GM12878 (cell line): ENCODE results near the gene SCRN1. TPM values are rescaled to one million over a fixed set of nuclear protein-coding genes. Genes with fewer than 3 reads are reported as not detected.

Experiments
- ATAC-seq: fragments of 200-7000 bp; cut with Tn5 transposase; 3 replicates; pipeline ENCODE4 v1.9.1; 2020; ENCODE audit warnings: mild to moderate bottlenecking, moderate library complexity
- BruUV-seq: library from RNA; stranded (reverse); fragments of 400-500 nt; replicated peaks from 2 replicates; lab custom pipeline; 2021; lab: Mats Ljungman, UMichigan
- CTCF ChIA-PET: fragments of 300-600 bp; sonication (Branson Sonifier 250); formaldehyde crosslinking; extraction: SDS; loops from one replicate; lab custom pipeline; 2021; ENCODE audit warnings: inconsistent platforms; lab: Yijun Ruan, JAX
- POLR2A ChIA-PET: fragments of 350-600 bp; formaldehyde crosslinking; extraction: SDS; loops from one replicate; lab custom pipeline; 2021; ENCODE audit warnings: inconsistent platforms; lab: Charles Lee
- RAD21 ChIA-PET: fragments of 300-600 bp; sonication (Branson Sonifier 250); formaldehyde crosslinking; loops from one replicate; lab custom pipeline; 2023; ENCODE audit warnings: antibody characterized with exemption; ENCODE audit not compliant: unreplicated experiment; lab: Charles Lee
- SMC1A ChIA-PET: fragments of 300-600 bp; sonication (Branson Sonifier 250); formaldehyde crosslinking; loops from one replicate; lab custom pipeline; 2023; ENCODE audit not compliant: unreplicated experiment, uncharacterized antibody; lab: Charles Lee
- DNase-seq: peaks from one replicate; pipeline ENCODE4 v3.0.0-alpha.2; 2011; ENCODE audit warnings: low read depth, low spot score
- FAIRE-seq: peaks from 3 replicates; lab custom pipeline; 2011; peaks lifted over from hg19 to GRCh38; lab: Jason Lieb, UNC
- H2AFZ ChIP-seq: 2 replicates; pipeline ENCODE4 v1.6.0; 2011; ENCODE audit warnings: low read depth, low read length, control low read depth; ENCODE audit not compliant: control insufficient read depth
- H3K27ac ChIP-seq: 2 replicates; pipeline ENCODE4 v1.5.1; 2011; ENCODE audit warnings: control low read depth; ENCODE audit not compliant: control insufficient read depth, insufficient read depth
- H3K27me3 ChIP-seq, 2 experiments: replicated peaks in 1 of 2; 2 replicates each; pipeline versions ENCODE4 v1.6.0 to v1.6.1; 2011; ENCODE audit warnings: low read length in 1 of 2; ENCODE audit not compliant: control insufficient read depth in 2 of 2, insufficient read depth in 2 of 2
- H3K36me3 ChIP-seq, 2 experiments: 2 replicates each; pipeline ENCODE4 v1.5.1; 2011; ENCODE audit warnings: low read length in 1 of 2; ENCODE audit not compliant: control insufficient read depth in 2 of 2, insufficient read depth in 2 of 2
- H3K4me1 ChIP-seq: 2 replicates; pipeline ENCODE4 v1.6.1; 2011; ENCODE audit warnings: mild to moderate bottlenecking, low read length, moderate library complexity, mixed read lengths; ENCODE audit not compliant: control insufficient read depth, insufficient read depth
- H3K4me2 ChIP-seq: 2 replicates; pipeline ENCODE4 v1.6.0; 2011; ENCODE audit warnings: control low read depth; ENCODE audit not compliant: control insufficient read depth, insufficient read depth
- H3K4me3 ChIP-seq: fragments of 200-600 bp; sonication (generic); 2 replicates; pipeline ENCODE4 v1.5.1; 2016
- H3K79me2 ChIP-seq: 2 replicates; pipeline ENCODE4 v1.6.0; 2011; ENCODE audit warnings: low read length; ENCODE audit not compliant: control insufficient read depth, insufficient read depth
- H3K9ac ChIP-seq: 2 replicates; pipeline ENCODE4 v1.8.0; 2011; ENCODE audit warnings: low read length, control low read depth, mixed read lengths; ENCODE audit not compliant: control insufficient read depth, insufficient read depth
- H3K9me3 ChIP-seq: replicated peaks from 3 replicates; pipeline ENCODE4 v1.5.1; 2011; ENCODE audit warnings: mild to moderate bottlenecking, low read length; ENCODE audit not compliant: control insufficient read depth, insufficient read depth
- H4K20me1 ChIP-seq: 2 replicates; pipeline ENCODE4 v1.6.0; 2011; ENCODE audit not compliant: control insufficient read depth, insufficient read depth
- CTCF ChIP-seq, 3 experiments: IDR thresholded peaks in 2 of 3; conservative IDR thresholded peaks in 1 of 3; 2 replicates each; pipeline ENCODE4 v1.5.1; 2011; ENCODE audit warnings: low read depth in 3 of 3, low read length in 3 of 3, mild to moderate bottlenecking in 3 of 3, control low read depth in 2 of 3, moderate library complexity in 2 of 3, inconsistent platforms in 1 of 3, mixed read lengths in 1 of 3; ENCODE audit not compliant: control insufficient read depth in 2 of 3, insufficient read depth in 1 of 3; ENCODE audit errors: extremely low read depth in 1 of 3
- NFXL1 ChIP-seq: fragments of 450-650 bp; IDR thresholded peaks from 2 replicates; pipeline ENCODE4 v1.6.1; 2017; ENCODE audit warnings: antibody characterized with exemption, mild to moderate bottlenecking, borderline replicate concordance
- NKRF ChIP-seq: fragments of 450-650 bp; conservative IDR thresholded peaks from 2 replicates; pipeline ENCODE4 v1.6.1; 2017; ENCODE audit warnings: mild to moderate bottlenecking, moderate library complexity
- RAD21 ChIP-seq: IDR thresholded peaks from 2 replicates; pipeline ENCODE4 v1.6.1; 2011; ENCODE audit warnings: mild to moderate bottlenecking, low read depth, low read length, moderate library complexity; ENCODE audit not compliant: insufficient read depth
- SMC3 ChIP-seq: IDR thresholded peaks from 2 replicates; pipeline ENCODE4 v1.6.1; 2011; ENCODE audit warnings: low read length, improper control_type of control experiment, borderline replicate concordance
- TCF12 ChIP-seq: IDR thresholded peaks from 2 replicates; pipeline ENCODE4 v1.6.1; 2011; ENCODE audit warnings: low read depth, mild to moderate bottlenecking, low read length
- WGBS: methylation state at CpG from one replicate; pipeline ENCODE4 v1.1.6; 2016; ENCODE audit warnings: low lambda C conversion rate; ENCODE audit not compliant: insufficient replicate concordance, insufficient coverage; ENCODE audit errors: missing lambda C conversion rate; 5-methylcytosine and 5-hydroxymethylcytosine counted together
- in situ Hi-C: fragments of 300-500 bp; cut with MboI; formaldehyde crosslinking; loops from 9 replicates; pipeline ENCODE4 v1.14.3; 2018; ENCODE audit warnings: mixed read lengths
- intact Hi-C: fragments of 100-400 bp; cut with micrococcal nuclease; formaldehyde crosslinking; loops from one replicate; pipeline ENCODE4 v1.14.2; 2022; ENCODE audit not compliant: unreplicated experiment
- polyA plus RNA-seq, 11 experiments: library from polyadenylated mRNA; depleted of rRNA in 4 of 11; unstranded in 6 of 11; stranded (reverse) in 5 of 11; fragments of >200 nt; fragmentation: Nextera tagmentation in 4 of 11; fragmentation: Illumina TruSeq in 1 of 11; extraction: Ambion mirVana in 4 of 11; extraction: Trizol in 1 of 11; gene quantifications; 1 replicate in 1 of 11; 2 replicates in 10 of 11; pipeline versions ENCODE4 v1.2.1 to v1.2.3, GENCODE V29; 2011 to 2016; ENCODE audit warnings: inconsistent platforms in 2 of 11, missing spikeins in 2 of 11, low read depth in 1 of 11
- total RNA-seq, 4 experiments: library from RNA; depleted of rRNA in 3 of 4; stranded (reverse); fragments of >200 nt in 3 of 4; fragmentation: Illumina TruSeq in 1 of 4; extraction: Trizol in 1 of 4; gene quantifications; 2 replicates each; pipeline versions ENCODE4 v1.2.1 to v1.2.3, GENCODE V29; 2013 to 2021

SCRN1 gene
- total and polyA plus RNA-seq, 10 of the 15 experiments (the other 5 are each of a cell fraction or from before 2014, with no cell fraction given) = 11.1 to 67.6 (median 41.7) TPM

DNA sequence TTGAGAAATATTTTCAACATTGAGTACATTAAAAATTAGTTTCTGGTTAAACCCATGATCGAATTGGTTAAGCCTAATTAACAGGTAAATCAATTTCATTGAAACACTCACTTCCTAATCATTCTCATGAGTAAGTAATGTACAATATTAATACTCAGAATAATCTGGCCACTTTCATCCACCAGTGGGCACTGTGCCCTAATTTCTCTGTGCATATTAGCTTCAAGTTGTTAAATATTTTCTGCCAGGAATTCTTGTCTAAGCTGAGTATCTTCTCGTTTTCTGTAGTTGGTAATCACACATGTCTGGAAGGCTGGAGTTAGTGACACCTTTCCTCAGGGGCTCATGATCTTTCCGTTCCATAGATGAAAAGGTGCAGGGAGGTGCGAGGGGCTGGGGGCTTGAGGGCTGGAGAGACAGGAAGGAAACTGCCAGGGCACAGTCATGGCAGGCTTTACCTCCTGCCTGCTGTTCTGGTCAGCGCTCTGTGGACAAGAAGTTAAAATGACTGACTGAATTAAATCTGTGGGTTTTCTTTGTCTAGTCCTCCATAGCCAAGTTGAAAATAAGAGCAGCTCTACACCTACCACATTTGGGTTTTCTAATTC lies 111.4 kb downstream of the SCRN1 start:
- BruUV-seq = no TSS peak
- SMC1A ChIA-PET = interaction anchor here (1.0 to 3.5 kb wide), 5 partner anchors 43 to 285 kb away, joined by 3 to 28 read pairs (median 4); no protein-coding TSS in a partner anchor
- H3K4me3 ChIP-seq = no peak overlapping the region
- peak; percentile 66 for TF ChIP-seq RAD21
- no peak for TF ChIP-seq TCF12
- TF ChIP-seq CTCF (IDR thresholded peaks at IDR 0.05 in 2 of 3, conservative IDR thresholded peaks at IDR 0.05 in 1 of 3; ENCODE audit: control insufficient read depth in 2 of 3, extremely low read depth in 1 of 3, insufficient read depth in 1 of 3, low read depth in 3 of 3, low read length in 3 of 3) = peak; percentile 53 to 65 (median 59)
- TF ChIP-seq NFXL1 = no peak
- no peak for TF ChIP-seq NKRF
- peak; percentile 63; the same call in 1 of the 2 replicates for TF ChIP-seq SMC3
- TF ChIP-seq, all 136 proteins: peak for 3
- ATAC-seq (peak; percentile 77), FAIRE-seq (no peak), DNase-seq (no peak)
- CTCF ChIA-PET = interaction anchor here (0.5 to 6.2 kb wide), 13 partner anchors 10 to 1472 kb away, joined by 3 to 62 read pairs (median 3); no protein-coding TSS in a partner anchor
- Histone ChIP-seq H3K9ac (no peak overlapping the region), H3K4me2 (no peak overlapping the region), H3K27ac (no peak overlapping the region), H3K36me3 (no peaks in the 10 kb centered on the region), H3K4me1 (no peaks in the 10 kb centered on the region), H3K9me3 (no peaks in the 10 kb centered on the region), H3K79me2 (no peaks in the 10 kb centered on the region), H4K20me1 (no peaks in the 10 kb centered on the region), H3K27me3 (no peaks in the 10 kb centered on the region; a peak in 2 of 4 replicates), H2AFZ (no peak overlapping the region)
- POLR2A ChIA-PET = interaction anchor here (0.6 kb wide), 1 partner anchor 11 kb away, joined by 4 read pairs; no protein-coding TSS in a partner anchor
- RAD21 ChIA-PET = interaction anchor here (1.0 to 3.6 kb wide), 3 partner anchors 42 to 184 kb away, joined by 3 to 31 read pairs (median 4); no protein-coding TSS in a partner anchor
- WGBS = 9% methylated on average over 5 of the region's 5 CpGs
- intact Hi-C loops = loop anchor here (1.0 to 5.0 kb wide), 2 partner anchors 44 to 184 kb away; no protein-coding TSS in a partner anchor
- in situ Hi-C loops = no loop called here
